ENCODE results near the gene TMEM218.
"Not testable (repeated sequence)": the region's sequence is repeated elsewhere in the genome, so short reads cannot be mapped to it uniquely, and the experiment has no call there.

TMEM218 gene

DNA sequence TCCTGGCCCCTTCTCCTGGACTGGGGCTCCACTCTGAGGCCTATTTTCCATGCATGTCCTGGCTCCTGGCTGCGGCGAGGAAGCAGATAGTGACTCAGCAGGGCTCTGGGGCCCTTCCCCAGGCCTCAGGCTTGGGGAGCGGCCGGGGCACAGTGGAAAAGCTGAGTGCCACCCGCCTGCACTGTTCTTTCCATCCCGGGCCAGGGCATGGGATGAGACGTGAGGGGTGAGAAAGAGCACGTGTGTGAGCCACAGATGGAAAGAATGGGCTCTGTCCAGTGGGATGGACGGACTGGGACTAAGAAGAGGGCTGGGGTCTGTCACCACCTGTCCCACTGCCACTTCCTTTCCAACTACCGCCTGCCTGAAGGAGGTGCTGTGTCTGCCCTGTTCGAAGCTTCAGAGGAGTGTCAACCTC lies 35.5 kb downstream of the TMEM218 start:
- DNase-seq (ENCODE audit: low spot score) = no peak

DNA sequence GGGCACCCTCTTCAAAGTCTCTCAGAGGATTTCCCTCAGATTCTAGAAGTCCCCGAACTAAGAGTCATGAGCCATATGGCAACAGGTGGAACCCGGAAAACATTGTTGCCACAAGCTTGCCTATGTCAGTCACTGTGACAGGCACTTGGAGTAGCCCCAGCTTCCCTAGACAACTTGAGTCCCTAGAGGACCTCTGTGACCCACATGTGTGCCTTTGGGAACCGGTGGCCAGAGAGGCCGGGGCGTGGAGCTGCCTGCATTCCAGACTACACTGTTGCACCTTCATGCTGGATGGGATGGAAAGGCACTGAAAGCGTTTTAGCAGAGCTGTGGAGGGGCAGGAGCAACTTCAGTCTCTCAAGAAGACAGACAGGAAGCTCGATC lies 36.2 kb downstream of the TMEM218 start:
- no peak for DNase-seq (ENCODE audit: low spot score)

- DNase-seq (ENCODE audit: low spot score) = no peak
Measured at GRCh38 chr11:125074511-125075241, 36.8 kb downstream of the TMEM218 start.

- no peak for DNase-seq (ENCODE audit: low spot score)
Measured at GRCh38 chr11:125073616-125074483, 37.6 kb downstream of the TMEM218 start.

- DNase-seq (ENCODE audit: low spot score) = no peak
Measured at GRCh38 chr11:125072961-125073590, 38.4 kb downstream of the TMEM218 start.

GRCh38 chr11:125072218-125072960 lies 39.0 kb downstream of the TMEM218 start:
- DNase-seq (ENCODE audit: low spot score) = no peak

- no peak for DNase-seq (ENCODE audit: low spot score)
Measured at GRCh38 chr11:125071846-125072217, 39.6 kb downstream of the TMEM218 start.

DNA sequence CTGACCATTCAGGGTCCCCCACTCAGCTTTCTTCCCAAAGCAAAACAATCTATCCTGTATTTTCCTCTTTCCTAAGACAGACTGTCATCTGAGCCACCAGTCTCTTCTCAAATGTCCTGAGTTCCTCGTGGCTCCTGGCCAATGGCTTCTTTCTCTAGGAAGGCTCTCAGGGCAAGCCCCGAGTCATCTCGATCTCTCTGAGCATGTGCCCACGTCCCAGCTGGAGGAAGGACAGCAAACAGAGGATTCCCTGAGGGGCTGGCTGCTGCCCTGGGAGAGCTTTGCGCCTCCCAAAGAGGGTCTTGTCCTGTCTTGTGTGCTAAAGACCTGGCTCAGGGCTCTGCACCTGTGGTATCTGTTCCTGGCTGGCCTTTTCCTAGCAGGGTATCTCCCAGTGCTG lies 40.0 kb downstream of the TMEM218 start:
- no peak for DNase-seq (ENCODE audit: low spot score)

DNA sequence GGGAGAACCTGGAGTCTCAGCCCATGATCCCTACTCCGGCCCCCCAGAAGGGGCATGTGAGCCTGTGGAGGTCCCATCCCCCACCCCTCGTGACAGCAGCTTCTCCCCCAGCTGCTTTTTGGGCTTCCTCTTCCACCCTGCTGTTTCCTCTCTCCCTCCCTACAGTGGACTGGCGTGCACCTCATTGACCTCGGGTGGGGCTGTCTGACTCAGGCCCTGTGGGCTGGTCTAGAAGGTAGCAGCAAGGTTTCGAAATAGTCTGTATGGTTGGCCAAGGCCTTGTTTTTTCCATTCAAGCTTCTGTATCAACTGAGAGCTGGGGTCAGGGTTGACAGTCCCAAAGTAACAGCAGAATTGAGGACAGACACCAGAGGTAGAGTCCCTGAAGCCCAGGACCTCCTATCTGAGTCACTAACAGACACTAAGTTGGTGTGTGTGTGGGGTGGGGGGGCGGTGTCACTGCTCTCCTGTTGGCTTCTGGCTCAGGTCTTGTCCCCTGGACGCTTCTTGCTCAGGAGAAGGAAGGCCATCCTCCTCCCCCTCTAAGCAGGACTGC lies 40.6 kb downstream of the TMEM218 start:
- no peak for DNase-seq (ENCODE audit: low spot score)

GRCh38 chr11:125069796-125070195 lies 41.6 kb downstream of the TMEM218 start:
- DNase-seq (ENCODE audit: low spot score) = no peak

GRCh38 chr11:125069008-125069407 lies 42.4 kb downstream of the TMEM218 start:
- no peak for DNase-seq (ENCODE audit: low spot score)

GRCh38 chr11:125068368-125068767 lies 43.1 kb downstream of the TMEM218 start:
- DNase-seq (ENCODE audit: low spot score) = no peak

DNA sequence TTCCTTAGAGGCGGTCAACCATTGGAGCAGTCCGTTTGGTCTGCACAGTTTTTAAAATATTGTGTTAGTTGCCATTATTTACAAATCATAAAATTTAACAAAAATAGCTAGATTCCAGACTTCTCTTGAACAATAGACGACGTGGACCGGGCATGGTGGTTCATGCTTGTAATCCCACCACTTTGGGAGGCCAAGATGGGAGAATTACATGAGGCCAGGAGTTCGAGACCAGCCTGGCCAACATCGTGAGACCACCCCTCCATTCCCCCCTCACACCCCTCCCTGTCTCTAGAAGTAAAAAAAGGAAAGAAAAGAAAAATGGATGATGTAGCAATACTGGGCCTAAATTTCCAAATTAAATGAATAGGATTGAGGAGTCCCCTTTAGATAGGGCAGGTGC lies 47.4 kb downstream of the TMEM218 start:
- DNase-seq (ENCODE audit: low spot score) = no peak

GRCh38 chr11:125063429-125064043 lies 47.9 kb downstream of the TMEM218 start:
- no peak for DNase-seq (ENCODE audit: low spot score)

GRCh38 chr11:125062931-125063428 lies 48.4 kb downstream of the TMEM218 start, which contains the start of gene SLC37A2:
SLC37A2 (plus strand) TSS chr11:125063305; CDS start chr11:125063368, 63 bp downstream.
- DNase-seq (ENCODE audit: low spot score) = peak; percentile 26

GRCh38 chr11:125062218-125062930 lies 49.1 kb downstream of the TMEM218 start:
- no peak for DNase-seq (ENCODE audit: low spot score)

DNA sequence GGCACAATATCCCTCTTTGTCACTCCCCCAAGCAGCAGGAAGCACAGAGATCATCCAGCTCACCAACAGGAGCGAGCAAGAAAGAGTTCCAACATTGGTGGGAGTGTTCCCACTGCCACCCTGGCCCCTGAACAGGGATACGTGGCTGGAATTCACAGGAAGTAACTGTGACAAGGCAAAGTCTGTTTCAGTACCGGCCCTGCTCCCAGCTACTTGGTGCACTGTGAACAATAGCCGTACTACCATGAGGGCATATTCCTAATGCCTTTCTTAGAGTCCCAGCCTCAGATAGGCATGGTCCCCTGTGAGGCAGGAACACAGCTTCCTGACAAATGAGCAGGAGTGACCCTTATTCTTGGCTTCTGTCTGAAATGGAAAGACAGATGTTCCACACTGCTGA lies 50.1 kb downstream of the TMEM218 start:
- DNase-seq (ENCODE audit: low spot score) = no peak

DNA sequence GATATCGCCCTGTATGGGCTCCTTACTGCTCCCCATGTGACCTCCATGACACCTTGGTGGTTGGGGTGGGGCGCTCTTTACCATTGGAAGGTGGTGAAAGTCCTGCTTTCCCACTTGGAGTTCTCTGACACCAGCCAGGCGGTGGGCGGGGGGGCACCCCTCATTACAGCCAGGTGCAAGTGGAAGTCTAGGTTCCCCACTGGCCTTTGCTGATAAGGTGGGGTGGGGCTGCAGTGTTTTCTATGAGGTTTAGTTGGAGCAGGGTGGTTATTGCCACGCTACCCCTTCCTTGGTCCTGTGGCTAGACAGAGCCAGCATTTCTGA lies 53.8 kb downstream of the TMEM218 start:
- DNase-seq (ENCODE audit: low spot score) = no peak

DNA sequence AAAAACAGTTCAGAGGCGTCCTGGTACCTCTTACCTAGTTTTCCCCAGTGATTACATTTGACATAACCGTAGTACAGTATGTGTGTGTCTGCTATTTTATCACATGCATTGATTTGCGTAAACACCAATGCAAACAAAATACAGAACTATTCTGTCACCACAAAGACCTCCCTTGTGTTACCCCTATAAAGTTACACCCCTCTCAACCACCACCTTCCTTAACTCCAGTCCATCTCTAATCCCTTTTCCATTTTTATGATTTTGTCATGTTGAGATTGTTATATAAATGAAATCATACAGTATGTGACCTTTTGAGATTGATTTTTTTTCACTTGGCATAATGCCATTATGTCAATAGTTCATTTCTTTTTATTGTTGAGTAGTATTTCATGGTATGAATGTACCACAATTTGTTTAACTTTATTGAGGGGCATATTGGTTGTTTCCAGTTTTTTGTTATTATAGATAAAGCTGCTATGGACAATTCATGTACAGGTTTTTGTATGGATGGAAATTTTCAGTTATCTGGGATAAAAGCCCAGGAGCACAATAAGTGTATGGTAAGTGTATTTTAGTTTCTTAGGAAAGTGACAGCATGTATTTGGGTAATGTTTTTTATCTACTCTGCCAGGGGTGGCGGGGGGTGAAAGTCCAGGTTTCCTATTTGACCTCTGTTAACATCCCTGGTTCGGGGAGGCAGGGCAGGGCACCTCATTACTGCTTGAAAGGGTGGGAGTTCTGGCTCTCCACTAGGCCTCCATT lies 54.3 kb downstream of the TMEM218 start:
- DNase-seq (ENCODE audit: low spot score) = no peak

GRCh38 chr11:125056111-125056510 lies 55.3 kb downstream of the TMEM218 start:
- not testable (repeated sequence) for DNase-seq (ENCODE audit: low spot score)

Data from CD4-positive, alpha-beta T cell treated with Interleukin-2 at 100 ng/mL for 4 hours (primary cell).